Upper lobe of left lung (tissue), 6 donors: ENCODE results near the gene ACTR5. TPM values are rescaled to one million over a fixed set of nuclear protein-coding genes. Genes with fewer than 3 reads are reported as not detected.

Experiments
- ATAC-seq, 2 donors: fragments of 200-7000 bp; cut with Tn5 transposase; one replicate each; pipeline ENCODE4 v1.9.1; 2022; ENCODE audit warnings: mild to moderate bottlenecking in 2 of 2, moderate library complexity in 2 of 2; ENCODE audit not compliant: low FRiP score in 2 of 2
- DNase-seq, 2 donors: peaks; one replicate each; pipeline ENCODE4 v3.0.0-alpha.2; 2019 to 2020
- H3K27ac ChIP-seq, 4 donors: fragments of 200-600 bp; sonication (generic); one replicate each; pipeline ENCODE4 v1.5.1; 2016 to 2019
- H3K27me3 ChIP-seq, 4 donors: fragments of 200-600 bp; sonication (generic); one replicate each; pipeline ENCODE4 v1.5.1; 2017 to 2019
- H3K36me3 ChIP-seq, 4 donors: fragments of 200-600 bp; sonication (generic); one replicate each; pipeline ENCODE4 v1.5.1; 2016 to 2019
- H3K4me1 ChIP-seq, 4 donors: fragments of 200-600 bp; sonication (generic); one replicate each; pipeline ENCODE4 v1.5.1; 2018 to 2019
- H3K4me3 ChIP-seq, 4 donors: fragments of 200-600 bp; sonication (generic); one replicate each; pipeline ENCODE4 v1.5.1; 2017 to 2019; ENCODE audit warnings: mild to moderate bottlenecking in 2 of 4, moderate library complexity in 1 of 4
- H3K9me3 ChIP-seq, 4 donors: fragments of 200-600 bp; sonication (generic); one replicate each; pipeline ENCODE4 v1.5.1; 2018 to 2019
- CTCF ChIP-seq, 6 experiments: fragments of 450-650 bp in 4 of 6; fragments of 200-600 bp in 2 of 6; sonication (generic) in 2 of 6; IDR thresholded peaks; one replicate each; pipeline ENCODE4 v1.5.1; 2016 to 2019; ENCODE audit warnings: antibody characterized with exemption in 6 of 6
- EP300 ChIP-seq, 4 donors: sonication (generic); formaldehyde crosslinking; IDR thresholded peaks; one replicate each; pipeline ENCODE4 v1.5.1; 2017; ENCODE audit warnings: antibody characterized with exemption in 4 of 4, control low read depth in 2 of 4
- POLR2A ChIP-seq, 4 donors: fragments of 450-650 bp; IDR thresholded peaks; one replicate each; pipeline ENCODE4 v1.5.1; 2016 to 2017; ENCODE audit warnings: antibody characterized with exemption in 4 of 4, mild to moderate bottlenecking in 2 of 4
- POLR2AphosphoS5 ChIP-seq, 2 donors: sonication (generic); formaldehyde crosslinking; IDR thresholded peaks; one replicate each; pipeline ENCODE4 v1.5.1; 2017; ENCODE audit warnings: antibody characterized with exemption in 2 of 2
- WGBS, 2 donors: methylation state at CpG; one replicate each; pipeline ENCODE4 v1.1.5; 2017 to 2018; 5-methylcytosine and 5-hydroxymethylcytosine counted together
- total RNA-seq, 6 donors: library from RNA; depleted of rRNA in 4 of 6; stranded (reverse); fragments of >200 nt in 4 of 6; gene quantifications; one replicate each; pipeline versions ENCODE4 v1.1.0 to v1.2.1, GENCODE V29; 2016 to 2021
- donor health status: DM: no; HTN: no; CAD: no; lungs with moderate emphysema.
- donor health status: DM: no; HTN: yes; CAD: no; lungs with severe emphysema.

ACTR5 gene
- total RNA-seq, 6 donors from 2014 or later, result 7.2 to 23.0 (median 8.8) TPM

GRCh38 chr20:38745757-38746156 lies 2.5 kb upstream of the ACTR5 start:
- Histone ChIP-seq H3K36me3 (peaks cover 0 to 4% (median 0%) of the 10 kb centered on the region in 4 donors), H3K9me3 (no peaks in the 10 kb centered on the region), H3K4me1 (peaks cover 13 to 19% (median 14%) of the 10 kb centered on the region in 4 donors), H3K4me3 (no peak overlapping the region), H3K27me3 (no peaks in the 10 kb centered on the region), H3K27ac (no peak overlapping the region)
- DNase-seq (no peak), ATAC-seq (no peak)
- WGBS, 2 donors, result 83 to 98% methylated on average over 2 of the region's 2 CpGs
- no peak for TF ChIP-seq POLR2AphosphoS5 (IDR thresholded peaks at IDR 0.05)
- TF ChIP-seq POLR2A (IDR thresholded peaks at IDR 0.05), result no peak
- no peak for TF ChIP-seq CTCF (IDR thresholded peaks at IDR 0.05)
- TF ChIP-seq EP300 (IDR thresholded peaks at IDR 0.05), result no peak

DNA sequence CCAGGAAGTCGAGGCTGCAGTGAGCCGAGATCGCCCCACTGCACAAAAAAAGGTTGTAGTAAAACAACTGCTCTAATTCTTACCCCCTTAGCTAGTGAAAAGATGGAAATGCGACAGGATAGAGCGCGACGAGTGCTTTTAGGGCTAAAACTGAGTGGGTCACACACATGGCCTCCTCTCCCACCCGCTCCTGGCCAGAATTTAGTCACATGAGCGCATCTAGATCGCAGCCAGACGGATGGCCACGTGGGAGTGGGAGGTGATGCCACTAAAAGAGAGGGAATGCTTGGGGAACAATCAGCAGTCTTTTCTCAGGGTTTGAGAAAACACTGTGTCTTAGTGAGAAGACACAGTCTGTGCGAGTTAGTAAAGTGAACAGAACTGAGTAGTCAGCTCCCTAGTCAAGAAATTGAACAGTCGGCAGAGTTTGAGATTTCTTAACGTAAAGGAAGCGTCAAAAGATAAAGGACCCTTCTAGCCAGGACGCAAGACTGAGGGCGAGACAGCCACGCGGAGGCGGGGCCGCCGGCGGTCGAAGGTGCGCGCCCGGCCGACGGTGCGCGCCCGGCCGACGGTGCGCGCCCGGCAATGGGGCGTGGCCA lies 664 bp upstream of the ACTR5 start:
- Histone ChIP-seq H3K4me1 (peaks cover 13 to 19% (median 14%) of the 10 kb centered on the region in 4 donors), H3K4me3 (peak overlapping the region; percentile 28 to 90 (median 70)), H3K9me3 (no peaks in the 10 kb centered on the region), H3K27ac (peak overlapping the region; percentile 88 to 91 (median 90)), H3K36me3 (peaks cover 0 to 11% (median 3%) of the 10 kb centered on the region in 4 donors), H3K27me3 (no peaks in the 10 kb centered on the region)
- no peak for TF ChIP-seq POLR2AphosphoS5 (IDR thresholded peaks at IDR 0.05)
- TF ChIP-seq POLR2A (IDR thresholded peaks at IDR 0.05), result no peak
- TF ChIP-seq CTCF (IDR thresholded peaks at IDR 0.05), result no peak
- TF ChIP-seq EP300 (IDR thresholded peaks at IDR 0.05), result no peak
- ATAC-seq, result no peak
- WGBS, 2 donors, result 17 to 20% methylated on average over 28 to 34 of the region's 39 CpGs
- no peak for DNase-seq

DNA sequence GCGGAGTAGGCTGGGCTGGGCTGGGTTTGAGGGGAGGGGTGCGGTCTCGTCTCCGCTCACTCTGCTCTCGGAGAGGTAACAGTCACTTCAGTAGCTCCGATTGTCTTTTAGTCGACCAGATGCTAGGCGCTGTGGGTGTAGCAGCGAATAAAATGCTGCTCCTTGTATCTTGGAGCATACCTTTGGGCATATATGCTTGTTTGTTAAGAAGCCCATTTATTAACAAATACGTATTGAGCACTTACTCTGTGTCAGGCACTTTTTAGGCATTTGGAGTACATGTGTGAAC lies 545 bp downstream of the ACTR5 start:
- TF ChIP-seq CTCF (IDR thresholded peaks at IDR 0.05) (no peak), EP300 (IDR thresholded peaks at IDR 0.05) (no peak), POLR2AphosphoS5 (IDR thresholded peaks at IDR 0.05) (no peak), POLR2A (IDR thresholded peaks at IDR 0.05) (no peak)
- peak in 1 of 2 donors; percentile 34 for ATAC-seq
- H3K27ac ChIP-seq, result peak overlapping the region; percentile 88 to 91 (median 90)
- no peaks in the 10 kb centered on the region for H3K27me3 ChIP-seq
- 0 to 1% methylated on average over 2 to 10 of the region's 10 CpGs for WGBS, 2 donors
- no peaks in the 10 kb centered on the region for H3K9me3 ChIP-seq
- peak in 1 of 2 donors; percentile 54 for DNase-seq
- peaks cover 0 to 20% (median 3%) of the 10 kb centered on the region in 4 donors for H3K36me3 ChIP-seq
- H3K4me3 ChIP-seq, result peak overlapping the region; percentile 63 to 90 (median 84)
- peaks cover 13 to 19% (median 14%) of the 10 kb centered on the region in 4 donors for H3K4me1 ChIP-seq

GRCh38 chr20:38751360-38751976 lies 3.2 kb downstream of the ACTR5 start:
- H3K27me3 ChIP-seq, result no peaks in the 10 kb centered on the region
- H3K36me3 ChIP-seq, result peaks cover 3 to 43% (median 20%) of the 10 kb centered on the region in 4 donors
- TF ChIP-seq POLR2AphosphoS5 (IDR thresholded peaks at IDR 0.05) (no peak), CTCF (IDR thresholded peaks at IDR 0.05) (peak in 5 of 6 experiments; percentile 44 to 65 (median 50))
- peaks cover 13 to 19% (median 14%) of the 10 kb centered on the region in 4 donors for H3K4me1 ChIP-seq
- ATAC-seq (no peak), DNase-seq (no peak)
- no peak overlapping the region for H3K27ac ChIP-seq
- H3K4me3 ChIP-seq, result no peak overlapping the region
- 50 to 56% methylated on average over 5 of the region's 5 CpGs for WGBS, 2 donors
- H3K9me3 ChIP-seq, result no peaks in the 10 kb centered on the region
